Kidney glomerular epithelial cell (primary cell): ENCODE results near the gene ABCA13.

Source experiments
- DNase-seq: peaks from one replicate; lab custom pipeline; 2025; lab: John Stamatoyannopoulos, UW

Gene ABCA13

DNA sequence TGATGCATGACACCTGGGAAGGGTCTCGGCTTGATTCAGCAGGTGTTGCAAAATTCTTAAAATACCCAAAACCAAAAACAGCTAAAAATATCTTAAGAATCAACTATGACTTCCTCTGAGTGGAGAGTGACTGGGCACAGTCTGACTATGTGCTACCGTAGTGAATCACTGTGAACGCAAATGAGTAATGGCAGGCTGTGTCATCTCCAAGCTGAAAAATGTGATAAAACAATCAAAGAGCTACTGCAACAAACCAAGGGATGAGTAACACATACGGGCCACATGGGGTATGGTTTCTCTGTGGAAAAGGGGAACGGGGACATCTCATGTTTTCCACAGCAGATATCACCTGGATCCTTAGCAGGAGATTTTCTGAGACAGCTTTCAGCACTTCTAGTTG, 127.5 kb downstream of the ABCA13 start:
- DNase-seq = peak; percentile 56

DNA sequence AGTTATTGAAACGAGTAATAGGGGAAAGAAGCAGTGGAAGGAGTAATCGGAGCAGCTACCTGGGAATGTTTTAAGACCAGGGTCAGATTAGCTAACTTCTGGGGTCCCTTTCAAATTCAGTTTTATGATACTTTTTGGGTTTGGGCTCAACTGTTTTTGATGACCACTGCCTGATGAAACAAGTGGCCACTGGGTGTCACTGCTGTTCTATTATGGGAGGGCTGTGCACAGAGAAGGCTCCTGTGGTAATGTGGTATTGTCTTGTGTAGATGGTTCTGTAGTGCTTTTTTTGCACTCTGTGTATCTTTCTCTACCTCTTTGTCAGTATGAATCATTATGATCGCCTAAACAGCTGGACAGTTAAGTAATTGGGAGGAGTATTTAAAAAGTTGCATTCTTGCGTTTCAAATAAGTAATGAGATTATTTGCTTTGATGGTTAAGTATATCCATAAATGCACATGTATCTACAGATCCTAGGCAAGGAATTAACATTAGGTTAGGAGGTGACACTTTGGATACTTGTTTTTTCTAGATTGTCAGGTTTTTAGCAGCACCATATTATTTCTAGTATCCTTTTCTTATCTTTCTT, 128.4 kb downstream of the ABCA13 start:
- peak; percentile 55 for DNase-seq

DNA sequence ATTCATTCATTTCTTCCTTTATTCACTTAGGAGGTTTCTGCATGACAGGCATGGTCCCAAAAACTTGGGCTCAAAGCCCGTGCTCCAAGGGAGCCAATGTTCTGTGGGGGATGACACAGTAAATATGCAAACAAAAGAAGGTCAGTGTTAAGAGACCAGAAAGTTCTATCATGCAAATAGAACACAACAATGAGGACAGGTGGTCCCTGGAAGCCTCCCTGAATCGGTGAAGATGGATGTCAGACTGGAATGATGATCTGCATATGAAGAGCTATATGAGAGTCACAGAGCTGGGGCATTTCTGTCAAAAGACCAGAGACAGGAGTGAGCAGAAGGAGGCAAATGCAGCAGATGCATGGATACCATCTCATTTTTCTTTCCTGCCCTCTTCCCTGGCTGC, 129.0 kb downstream of the ABCA13 start:
- DNase-seq = no peak

- DNase-seq = no peak
Measured at GRCh38 chr7:48301201-48301600, 129.9 kb downstream of the ABCA13 start.

- no peak for DNase-seq
Measured at GRCh38 chr7:48304641-48305040, 133.4 kb downstream of the ABCA13 start.

- DNase-seq = no peak
Measured at GRCh38 chr7:48305661-48306060, 134.4 kb downstream of the ABCA13 start.

DNA sequence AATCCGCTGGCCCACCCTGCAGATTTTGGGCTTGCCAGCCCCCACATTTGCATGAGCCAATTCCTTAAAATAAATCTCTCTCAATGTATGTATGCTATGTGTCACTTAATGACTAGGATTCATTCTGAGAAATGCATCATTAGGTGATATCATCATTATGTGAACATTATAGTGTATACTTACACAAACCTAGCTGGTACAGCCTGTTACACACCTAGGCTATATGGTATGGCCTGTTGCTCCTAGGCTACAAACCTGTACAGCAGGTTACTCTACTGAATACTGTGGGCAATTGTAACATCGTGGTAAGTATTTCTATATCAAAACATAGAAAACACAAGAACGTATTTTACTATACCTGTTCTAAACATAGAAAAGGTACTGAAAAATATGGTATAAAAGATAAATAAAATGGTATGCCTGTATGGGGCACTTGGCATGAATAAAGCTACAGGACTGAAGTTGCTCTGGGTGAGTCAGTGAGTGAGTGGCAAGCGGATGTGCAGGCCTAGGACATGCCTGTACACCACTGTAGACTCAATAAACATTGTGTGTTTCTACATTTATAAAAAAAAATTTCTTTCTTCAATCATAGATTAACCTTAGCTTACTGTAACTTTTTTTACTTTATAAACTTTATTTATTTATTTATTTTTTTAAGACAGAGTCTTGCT, 135.9 kb downstream of the ABCA13 start:
- DNase-seq = no peak

GRCh38 chr7:48309720-48310119, 138.5 kb downstream of the ABCA13 start:
- DNase-seq = no peak

DNA sequence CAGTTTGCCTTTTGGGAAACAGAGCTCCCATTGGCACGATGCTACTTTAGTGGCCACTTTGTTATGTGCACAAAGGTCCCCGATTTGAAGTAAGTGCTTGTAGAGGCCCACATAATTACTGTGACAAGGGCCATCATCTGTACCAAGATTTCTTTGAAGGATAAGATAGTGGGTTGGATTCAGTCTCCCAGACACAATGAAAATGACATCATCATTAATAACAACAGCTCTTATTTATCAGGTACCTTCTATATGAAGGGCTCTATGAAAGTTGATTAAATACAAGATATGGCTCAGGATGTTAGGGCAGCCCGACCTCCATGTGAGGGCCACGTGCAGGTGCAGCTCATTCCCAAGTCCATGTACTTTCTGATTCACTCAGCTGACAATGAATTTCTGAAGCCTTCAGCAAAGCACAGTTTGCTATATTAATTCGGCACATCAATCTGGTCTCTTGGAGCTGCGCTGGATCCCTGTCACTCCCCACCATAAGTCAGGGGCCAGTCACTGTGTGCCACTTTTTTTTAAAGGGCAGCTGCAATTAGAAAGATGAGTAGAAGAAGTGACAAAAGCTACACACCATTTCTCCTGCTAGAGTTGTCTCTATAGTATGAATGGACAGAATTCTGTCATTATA, 140.3 kb downstream of the ABCA13 start:
- no peak for DNase-seq

GRCh38 chr7:48312151-48312550, 140.9 kb downstream of the ABCA13 start:
- no peak for DNase-seq

DNA sequence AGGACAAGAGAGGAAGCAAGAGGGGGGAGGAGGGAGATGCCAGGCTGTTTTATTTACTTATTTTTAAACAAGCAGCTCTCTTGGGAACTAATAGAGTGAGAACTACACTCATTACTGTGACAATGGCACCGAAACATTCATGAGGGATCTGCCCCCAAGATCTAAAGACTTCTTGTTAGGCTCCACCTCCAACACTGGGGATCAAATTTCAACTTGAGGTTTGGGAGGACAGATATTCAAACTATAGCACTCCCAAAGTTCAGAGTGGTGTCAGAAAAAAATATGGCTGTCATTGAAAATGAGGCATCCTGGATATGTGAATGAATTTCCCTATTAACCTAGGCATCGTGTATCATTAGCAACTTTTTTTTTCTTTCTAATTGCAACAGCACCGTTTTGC, 145.5 kb downstream of the ABCA13 start:
- no peak for DNase-seq

- DNase-seq = no peak
Measured at GRCh38 chr7:48317360-48317759, 146.1 kb downstream of the ABCA13 start.

DNA sequence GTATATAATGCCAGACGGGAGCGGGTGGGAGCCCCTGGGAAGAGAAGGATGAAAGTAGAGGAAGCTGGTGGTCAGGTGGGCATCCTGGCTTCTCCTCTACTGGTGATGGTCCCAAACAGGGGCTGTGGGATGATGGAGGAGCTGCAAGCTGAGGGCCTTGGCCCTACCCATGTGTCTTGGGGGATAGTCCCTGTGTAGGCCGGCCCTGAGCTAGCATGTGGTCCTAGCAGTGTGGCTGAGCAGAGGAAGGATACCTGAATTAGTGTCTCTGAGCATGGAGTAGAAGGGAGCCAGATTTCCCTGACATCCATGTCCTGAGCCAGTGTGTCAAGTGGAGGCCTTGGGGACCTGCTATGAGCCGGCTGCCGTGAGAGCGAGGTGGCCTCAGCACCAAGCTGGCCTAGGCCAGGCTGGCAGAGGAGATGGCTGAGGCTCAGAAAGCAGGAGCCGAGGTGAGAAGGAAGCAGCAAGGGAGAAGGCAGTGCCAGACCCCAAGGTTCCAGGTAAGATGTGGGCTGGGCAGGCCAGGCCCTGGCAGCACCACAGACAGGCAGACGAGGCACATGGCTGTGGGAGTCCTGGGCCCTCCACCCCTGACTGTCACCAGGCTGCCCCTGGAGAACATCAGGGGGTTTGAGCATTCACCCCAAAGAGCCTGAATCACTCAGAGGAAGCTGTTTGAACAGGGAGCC, 150.2 kb downstream of the ABCA13 start:
- no peak for DNase-seq

DNA sequence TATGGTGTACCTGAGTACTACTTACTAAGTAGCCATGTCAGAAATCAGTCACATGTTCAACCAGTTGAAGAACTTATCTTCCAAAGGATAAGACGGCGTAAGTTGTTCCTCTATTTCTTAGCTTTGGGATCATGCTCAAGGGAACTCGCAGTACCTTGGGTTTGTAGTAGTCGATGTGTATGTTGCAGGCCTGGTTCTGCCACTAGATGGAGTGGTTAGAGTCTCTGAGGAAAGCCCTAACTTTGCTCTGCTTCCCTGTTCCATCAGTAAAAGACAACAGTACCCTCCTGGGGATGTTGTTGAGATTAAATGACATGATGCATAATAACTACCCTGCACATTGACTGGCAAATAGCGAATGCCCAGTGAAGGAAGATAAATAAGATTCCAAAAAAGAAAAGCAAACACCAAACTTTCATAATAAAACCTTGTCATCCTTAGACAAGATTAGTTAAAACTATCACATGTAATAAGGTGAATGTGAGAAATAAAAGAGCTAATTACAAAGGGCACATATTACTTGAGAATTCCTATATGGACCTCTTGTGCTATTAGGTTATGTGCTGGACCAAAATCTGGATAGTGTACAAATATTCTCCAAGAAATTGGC, 165.9 kb downstream of the ABCA13 start:
- DNase-seq = peak; percentile 2

DNA sequence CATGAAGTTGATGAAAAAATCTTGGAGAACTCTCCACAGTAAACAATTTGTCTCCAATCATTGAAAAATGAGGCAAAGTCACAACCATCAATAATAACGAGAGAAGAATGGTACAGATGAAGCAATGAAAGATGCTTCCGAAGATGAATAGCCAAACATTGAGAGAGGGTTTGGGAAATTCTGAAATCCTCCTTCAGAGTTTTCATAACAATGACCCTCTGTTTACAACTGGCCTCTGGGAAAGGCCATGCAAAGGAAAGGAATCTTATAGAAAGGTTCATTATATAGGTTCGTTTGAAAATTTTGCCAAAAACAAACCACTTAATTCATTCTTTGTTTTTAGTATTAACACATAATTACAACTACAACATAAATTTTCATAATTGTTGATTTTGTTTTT, 166.5 kb downstream of the ABCA13 start:
- no peak for DNase-seq

- no peak for DNase-seq
Measured at GRCh38 chr7:48347230-48347825, 176.1 kb downstream of the ABCA13 start.

DNA sequence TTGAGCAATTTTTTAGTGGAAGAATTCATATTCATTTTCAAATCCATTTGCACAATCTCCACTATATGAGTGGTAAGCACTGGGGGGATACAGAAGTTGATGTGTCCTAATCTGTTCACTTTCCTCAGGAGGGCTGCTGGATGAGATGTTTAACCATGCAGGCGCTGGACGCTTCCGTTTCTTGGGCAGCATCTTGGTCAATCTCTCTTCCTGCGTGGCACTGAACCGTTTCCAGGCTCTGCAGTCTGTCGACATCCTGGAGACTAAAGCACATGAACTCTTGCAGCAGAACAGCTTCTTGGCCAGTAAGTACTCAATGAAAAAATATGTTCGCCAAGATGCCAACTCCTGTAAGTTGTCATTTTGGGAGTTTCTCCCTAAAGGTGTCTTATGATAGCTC, 179.3 kb downstream of the ABCA13 start:
- no peak for DNase-seq

DNA sequence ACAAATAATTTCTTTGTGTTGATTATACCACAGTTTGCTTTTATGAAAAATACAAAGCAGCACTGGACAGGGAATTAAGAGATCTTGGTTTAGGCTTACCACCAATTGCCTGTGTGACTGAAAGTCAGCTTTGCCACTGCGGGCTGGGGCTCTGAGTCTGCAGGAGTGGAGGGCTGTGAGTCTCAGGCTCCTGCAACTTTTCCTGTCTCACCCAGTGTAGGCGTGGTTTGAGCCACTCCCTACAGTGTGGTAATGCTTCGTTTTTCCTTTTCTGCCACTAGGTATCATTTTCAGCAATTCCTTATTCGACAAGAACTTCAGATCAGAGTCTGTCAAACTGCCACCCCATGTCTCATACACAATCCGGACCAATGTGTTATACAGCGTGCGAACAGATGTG, 180.6 kb downstream of the ABCA13 start:
- DNase-seq = no peak

GRCh38 chr7:48355346-48355745, 184.1 kb downstream of the ABCA13 start:
- DNase-seq = no peak

GRCh38 chr7:48360574-48360973, 189.3 kb downstream of the ABCA13 start:
- no peak for DNase-seq

DNA sequence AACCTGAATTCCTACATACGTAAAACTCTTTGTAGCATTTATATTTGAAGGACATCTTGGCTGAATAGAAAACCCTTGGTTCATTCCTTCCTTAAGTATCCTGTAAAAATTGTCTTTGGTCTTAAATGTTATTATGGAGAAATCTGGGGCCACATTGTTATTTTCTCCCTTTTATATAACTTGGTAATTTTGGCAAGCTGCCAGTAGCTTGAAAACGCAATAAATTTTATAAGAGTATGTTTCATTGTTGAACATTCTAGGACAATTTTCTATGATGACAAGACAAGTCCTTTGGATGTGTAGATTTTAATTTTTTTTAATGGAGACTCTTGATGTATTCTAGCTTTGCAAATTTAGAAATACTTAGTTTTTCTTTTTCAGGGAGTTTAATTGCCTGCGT, 191.9 kb downstream of the ABCA13 start:
- DNase-seq = no peak

DNA sequence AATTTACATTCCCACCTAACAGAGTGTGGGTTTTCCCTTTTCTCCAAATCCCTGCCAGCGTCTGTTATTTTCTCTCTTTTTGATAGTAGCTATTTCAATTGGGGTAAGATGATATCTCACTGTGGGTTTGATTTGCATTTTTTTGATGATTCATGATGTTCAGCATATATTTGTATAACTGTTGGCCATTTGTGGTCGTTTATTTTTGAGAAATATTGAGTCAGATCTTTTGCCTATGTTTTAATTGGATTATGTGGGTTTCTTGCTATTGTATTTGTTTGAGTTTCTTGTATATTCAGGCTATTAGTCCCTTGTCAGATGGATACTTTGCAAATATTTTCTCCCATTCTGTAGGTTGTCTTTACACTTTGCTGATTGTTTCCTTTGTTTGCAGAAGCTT, 193.8 kb downstream of the ABCA13 start:
- no peak for DNase-seq
